Measurements from ENCODE around the gene SMAD7. TPM values are rescaled to one million over a fixed set of nuclear protein-coding genes. Genes with fewer than 3 reads are reported as not detected.

The SMAD7 gene
- total RNA-seq, 4 donors from 2014 or later = 40.1 to 69.3 (median 59.2) TPM

GRCh38 chr18:48919547-48919946 lies 31.2 kb downstream of the SMAD7 start:
- Histone ChIP-seq H3K36me3 (peaks cover 11 to 13% of the 10 kb centered on the region in 2 donors), H3K27ac (no peak overlapping the region), H3K4me3 (replicated peaks in 1 of 3) (no peak overlapping the region), H3K9me3 (no peaks in the 10 kb centered on the region), H3K27me3 (no peaks in the 10 kb centered on the region), H3K4me1 (peaks cover 11 to 44% of the 10 kb centered on the region in 2 donors)
- TF ChIP-seq CTCF (IDR thresholded peaks at IDR 0.05) = no peak
- no peak for TF ChIP-seq POLR2A (IDR thresholded peaks at IDR 0.05)
- DNase-seq = no peak
- intact Hi-C loops (cut with DNase I) = no loop called here
- WGBS, 2 donors = 62 to 66% methylated on average over 3 of the region's 3 CpGs

- WGBS, 2 donors = 91 to 94% methylated on average over 9 of the region's 9 CpGs
- H3K27ac ChIP-seq = no peak overlapping the region
- intact Hi-C loops (cut with DNase I) = no loop called here
- H3K4me3 ChIP-seq (replicated peaks in 1 of 3) = no peak overlapping the region
- no peaks in the 10 kb centered on the region for H3K9me3 ChIP-seq
- no peaks in the 10 kb centered on the region for H3K27me3 ChIP-seq
- H3K36me3 ChIP-seq = peaks cover 11 to 13% of the 10 kb centered on the region in 2 donors
- no peak for TF ChIP-seq CTCF (IDR thresholded peaks at IDR 0.05)
- DNase-seq = no peak
- H3K4me1 ChIP-seq = peaks cover 5 to 39% of the 10 kb centered on the region in 2 donors
These were observed 31.9 kb downstream of the SMAD7 start for GRCh38 chr18:48918660-48919456.

- Histone ChIP-seq H3K27me3 (no peaks in the 10 kb centered on the region), H3K4me3 (replicated peaks in 1 of 3) (no peak overlapping the region), H3K4me1 (peaks cover 5 to 29% of the 10 kb centered on the region in 2 donors), H3K9me3 (no peaks in the 10 kb centered on the region), H3K36me3 (peaks cover 11 to 13% of the 10 kb centered on the region in 2 donors), H3K27ac (no peak overlapping the region)
- intact Hi-C loops (cut with DNase I) = no loop called here
- DNase-seq = no peak
- 85 to 90% methylated on average over 26 of the region's 26 CpGs for WGBS, 2 donors
- TF ChIP-seq CTCF (IDR thresholded peaks at IDR 0.05) (no peak), POLR2A (IDR thresholded peaks at IDR 0.05) (no peak)
These were observed 32.9 kb downstream of the SMAD7 start for GRCh38 chr18:48917579-48918517.

GRCh38 chr18:48915626-48916425 lies 34.9 kb downstream of the SMAD7 start:
- 86 to 88% methylated on average over 9 to 10 of the region's 10 CpGs for WGBS, 2 donors
- peaks cover 4 to 6% of the 10 kb centered on the region in 2 donors for H3K36me3 ChIP-seq
- H3K27ac ChIP-seq = no peak overlapping the region
- TF ChIP-seq POLR2A (IDR thresholded peaks at IDR 0.05) = no peak
- no peak for TF ChIP-seq CTCF (IDR thresholded peaks at IDR 0.05)
- no peak for DNase-seq
- no peaks in the 10 kb centered on the region for H3K9me3 ChIP-seq
- H3K4me1 ChIP-seq = peaks cover 5 to 15% of the 10 kb centered on the region in 2 donors
- H3K27me3 ChIP-seq = no peaks in the 10 kb centered on the region
- H3K4me3 ChIP-seq (replicated peaks in 1 of 3) = no peak overlapping the region
- intact Hi-C loops (cut with DNase I) = no loop called here

Measured in thyroid gland (tissue), 4 donors.